ENCODE results near the gene TJP1.
"Not testable (repeated sequence)": the region's sequence is repeated elsewhere in the genome, so short reads cannot be mapped to it uniquely, and the experiment has no call there.

Gene TJP1

DNA sequence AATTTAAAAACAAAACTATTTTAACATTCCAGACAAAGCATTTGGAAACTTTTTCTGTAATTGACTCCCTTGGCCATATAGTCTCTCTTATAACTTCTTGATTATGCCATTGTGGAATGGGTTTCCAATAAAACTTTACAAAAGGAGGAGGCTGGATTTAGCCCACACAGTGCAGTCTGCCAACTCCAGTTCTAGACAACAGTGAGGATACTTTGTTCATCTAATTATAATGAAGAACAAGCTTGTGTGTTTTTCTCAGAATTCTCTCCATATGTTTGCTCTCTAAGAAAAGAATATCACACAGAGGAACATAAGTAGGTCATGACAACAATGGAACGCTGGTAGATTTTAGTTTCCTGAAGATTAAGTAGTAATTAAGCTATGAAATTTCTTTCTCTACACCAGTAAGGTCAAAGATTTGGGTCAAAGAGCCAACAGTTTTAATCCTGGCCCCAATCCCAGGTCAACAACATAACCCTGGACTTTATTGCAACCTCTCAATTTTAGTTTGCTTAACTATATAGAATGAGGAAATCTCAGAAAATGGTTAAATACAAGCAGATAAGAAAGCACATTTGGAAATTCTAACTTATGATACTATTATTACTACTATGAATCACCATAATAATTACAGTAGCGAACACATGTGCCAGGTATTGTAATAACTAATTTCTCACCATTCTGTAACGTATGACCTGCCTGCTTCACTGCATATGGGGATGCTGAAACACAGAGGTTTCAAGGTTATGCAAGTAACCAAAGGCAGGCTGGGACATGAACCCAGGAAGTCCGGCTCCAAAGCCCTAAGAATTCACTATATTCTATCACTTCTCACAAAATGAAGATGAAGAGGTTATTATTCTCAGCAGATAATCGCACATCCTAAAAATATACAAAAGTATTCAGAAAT is 65.7 kb downstream of the TJP1 start:
- DNase-seq (ENCODE audit: low spot score) = no peak

DNA sequence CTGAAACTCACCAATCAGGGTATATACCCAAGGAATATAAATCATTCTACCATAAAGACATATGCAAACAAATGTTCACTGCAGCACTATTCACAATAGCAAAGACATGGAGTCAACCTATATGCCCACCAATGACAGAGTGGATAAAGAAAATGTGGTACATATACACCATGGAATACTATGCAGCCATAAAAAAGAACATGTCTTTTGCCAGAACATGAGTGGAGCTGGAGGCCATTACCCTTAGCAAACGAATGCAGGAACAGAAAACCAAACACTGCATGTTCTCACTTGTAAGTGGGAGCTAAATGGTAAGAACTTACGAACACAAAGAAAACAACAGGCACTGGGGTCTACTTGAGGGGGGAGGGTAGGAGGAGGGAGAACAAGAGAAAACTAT is 68.3 kb downstream of the TJP1 start:
- DNase-seq (ENCODE audit: low spot score) = not testable (repeated sequence)

DNA sequence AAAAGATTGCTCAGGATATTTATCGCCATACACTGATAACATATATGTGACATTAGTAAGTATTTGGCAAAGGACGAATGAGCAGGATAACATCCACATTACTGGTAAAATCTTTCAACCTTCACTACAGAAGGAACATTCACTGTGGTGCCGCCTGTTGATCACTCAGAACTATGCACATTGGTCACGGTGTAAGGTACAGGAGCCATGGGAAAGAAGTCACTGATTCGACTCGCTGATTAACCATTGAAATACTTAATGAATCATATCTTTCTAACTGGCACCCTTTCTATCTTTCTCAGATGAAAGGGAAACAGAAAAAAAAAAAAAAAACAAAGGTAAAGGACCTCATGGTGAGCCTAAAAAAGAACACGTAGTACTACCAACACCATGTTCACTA is 68.8 kb downstream of the TJP1 start:
- DNase-seq (ENCODE audit: low spot score) = no peak

DNA sequence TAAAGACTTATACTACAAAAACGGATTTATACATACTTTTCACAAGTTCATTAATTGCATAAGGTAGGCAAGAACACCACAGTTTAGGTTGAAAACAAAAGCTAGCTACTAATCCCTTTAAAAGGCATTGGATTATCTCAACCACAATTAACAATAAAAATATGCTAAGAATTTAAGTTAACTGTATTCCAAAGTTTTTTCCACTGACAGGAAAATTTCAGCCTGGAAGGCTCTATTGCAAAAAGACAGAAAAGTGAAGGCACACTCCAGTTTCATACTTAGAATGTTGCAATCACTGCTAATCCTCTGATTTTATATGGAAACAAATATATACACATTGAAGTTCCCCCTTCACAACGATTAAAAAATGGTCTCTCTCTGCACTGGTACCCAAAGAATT is 71.5 kb downstream of the TJP1 start:
- peak; percentile 11 for DNase-seq (ENCODE audit: low spot score)

DNA sequence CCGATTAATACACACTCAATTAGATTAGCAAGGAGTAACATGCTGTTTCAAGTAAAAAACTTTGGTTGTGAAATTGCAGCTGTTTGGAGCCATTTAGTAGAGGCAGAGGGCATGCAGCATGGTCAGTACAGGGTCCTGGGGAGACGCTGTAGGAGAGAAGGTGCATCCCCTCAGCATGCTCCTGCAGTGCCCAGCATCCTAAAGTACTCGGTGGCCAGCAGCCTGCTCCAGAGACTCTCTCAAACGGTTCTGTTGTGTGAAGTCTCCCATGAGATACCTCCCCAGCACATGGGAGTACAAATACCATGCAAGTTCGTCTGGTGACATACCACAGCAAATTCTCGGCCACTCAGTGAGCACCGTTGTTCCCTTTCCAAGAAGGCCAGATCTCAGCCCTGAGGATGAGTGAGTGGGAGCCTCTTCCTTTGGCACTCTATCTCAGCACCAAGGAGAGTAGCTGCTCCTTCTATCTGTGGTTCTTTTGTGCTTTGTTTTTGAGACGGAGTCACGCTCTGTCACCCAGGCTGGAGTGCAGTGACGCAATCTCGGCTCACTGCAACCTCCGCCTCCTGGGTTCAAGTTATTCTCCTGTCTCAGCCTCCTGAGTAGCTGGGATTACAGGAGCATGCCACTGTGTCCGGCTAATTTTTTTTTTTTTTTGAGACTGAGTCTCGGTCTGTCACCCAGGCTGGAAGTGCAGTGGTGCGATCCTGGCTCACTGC is 72.7 kb downstream of the TJP1 start:
- DNase-seq (ENCODE audit: low spot score) = no peak

DNA sequence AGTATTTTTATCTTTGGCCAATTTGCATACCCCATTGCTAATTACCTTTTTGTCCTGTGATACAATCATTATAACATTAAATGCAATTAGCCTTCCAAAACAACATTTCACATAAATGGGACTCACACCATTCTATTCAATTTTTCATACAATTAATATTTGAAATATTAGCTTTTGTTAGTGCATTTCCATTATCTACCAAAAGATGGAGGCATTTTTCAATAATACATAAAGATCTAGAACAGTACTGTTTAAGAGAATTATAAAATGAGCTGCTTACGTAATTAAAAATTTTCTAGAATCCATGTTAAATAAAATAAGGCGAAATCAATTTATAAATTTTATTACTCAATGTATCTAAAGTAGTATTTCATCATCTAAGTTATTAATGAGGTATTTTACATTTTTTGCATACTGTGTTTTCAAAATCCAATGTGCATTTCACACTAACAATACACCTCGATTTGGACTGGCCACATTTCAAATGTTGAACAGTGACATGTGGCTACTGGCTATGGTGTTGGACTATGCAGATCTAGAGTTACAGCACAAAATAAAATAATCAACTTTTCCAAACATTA is 74.3 kb downstream of the TJP1 start:
- no peak for DNase-seq (ENCODE audit: low spot score)

DNA sequence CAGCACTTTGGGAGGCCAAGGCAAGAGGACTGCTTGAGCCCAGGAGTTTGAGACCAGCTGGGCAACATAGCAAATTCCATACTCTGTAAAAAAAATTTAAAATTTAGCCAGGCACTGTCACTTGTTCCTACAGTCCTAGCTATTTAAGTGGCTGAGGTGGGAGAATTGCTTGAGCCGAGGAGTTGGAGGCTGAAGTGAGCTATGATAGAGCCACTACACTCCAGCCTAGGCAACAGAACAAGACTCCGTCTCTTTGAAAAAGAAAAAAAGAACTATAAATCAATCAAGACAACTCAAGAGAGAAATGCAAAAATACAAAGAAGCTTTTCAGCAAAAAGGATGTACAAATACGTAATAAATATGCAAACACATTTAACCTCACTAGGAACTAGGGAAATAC is 78.8 kb downstream of the TJP1 start:
- no peak for DNase-seq (ENCODE audit: low spot score)

DNA sequence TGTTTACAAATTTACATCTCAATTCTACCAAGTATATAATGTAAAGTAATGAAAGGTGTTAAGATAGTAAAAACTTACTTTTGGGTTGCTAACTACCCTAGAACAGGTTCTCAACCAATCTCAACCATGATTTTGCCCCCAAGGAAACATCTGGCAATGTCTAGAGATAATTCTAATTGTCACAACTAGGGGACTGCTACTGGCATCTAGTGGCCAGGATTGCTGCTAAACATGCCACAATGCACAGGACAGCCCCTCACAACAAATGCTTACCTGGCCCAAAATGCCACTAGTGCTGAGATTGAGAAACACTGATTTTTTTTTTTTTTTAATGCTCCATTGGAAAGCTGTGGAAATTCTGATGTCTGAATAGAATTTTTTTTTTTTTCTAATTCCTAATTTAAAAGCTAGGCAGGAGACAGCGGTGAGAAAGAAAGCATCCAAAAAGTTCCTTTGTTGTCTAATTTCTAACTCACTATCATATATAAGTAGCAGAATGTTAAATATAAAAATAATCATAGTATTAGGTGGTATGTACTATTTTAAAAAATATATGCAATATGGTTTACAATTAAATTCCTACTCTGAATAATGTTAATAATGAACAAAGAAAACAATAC is 81.5 kb downstream of the TJP1 start:
- DNase-seq (ENCODE audit: low spot score) = no peak

DNA sequence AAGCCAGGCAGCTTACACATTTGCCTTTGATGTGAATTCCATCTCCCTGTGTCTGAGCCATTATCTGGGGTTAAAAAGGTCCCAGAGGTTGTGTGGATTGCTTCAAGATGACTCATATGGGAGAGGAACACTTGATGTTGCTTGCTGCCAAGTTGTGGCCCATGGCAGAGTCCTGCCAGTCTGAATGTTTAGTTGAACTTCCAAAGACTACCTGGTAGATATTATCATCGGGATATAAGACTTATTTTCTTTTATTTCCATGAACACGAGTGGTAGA is 85.6 kb downstream of the TJP1 start:
- peak; percentile 46 for DNase-seq (ENCODE audit: low spot score)

DNA sequence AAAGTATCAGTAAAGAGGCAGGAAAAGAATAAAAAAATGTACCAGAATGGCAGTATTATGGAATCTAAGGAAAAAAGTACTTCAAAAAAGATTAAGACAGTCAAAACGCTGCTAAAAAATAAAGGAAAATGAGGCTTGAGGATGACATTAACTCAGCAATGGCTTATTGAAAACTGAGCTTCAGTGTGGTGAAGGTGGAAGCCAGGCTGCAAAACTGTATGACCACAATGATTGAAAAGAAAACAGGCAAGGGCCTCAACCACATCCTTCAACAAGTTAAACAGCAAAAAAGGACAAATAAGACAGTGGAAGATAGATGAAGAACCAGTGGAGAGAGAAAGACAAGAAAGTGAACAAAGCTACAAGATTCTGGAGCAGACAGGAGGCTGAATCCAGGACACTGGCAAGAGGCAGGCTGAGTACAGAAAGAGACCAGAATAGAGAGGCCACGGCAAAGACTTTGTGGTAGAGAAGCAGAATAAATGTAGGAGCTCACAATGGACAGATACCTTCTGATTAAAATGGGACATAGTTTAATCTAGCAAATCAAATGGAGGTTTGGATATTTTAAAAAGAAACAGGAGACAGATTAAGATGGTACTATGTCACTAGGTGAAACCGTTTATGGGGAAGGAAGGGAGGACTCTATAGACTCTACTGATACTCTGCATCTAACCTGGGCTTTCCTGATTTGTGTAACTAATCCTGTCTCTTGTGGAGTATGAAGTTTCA is 86.1 kb downstream of the TJP1 start:
- DNase-seq (ENCODE audit: low spot score) = no peak

DNA sequence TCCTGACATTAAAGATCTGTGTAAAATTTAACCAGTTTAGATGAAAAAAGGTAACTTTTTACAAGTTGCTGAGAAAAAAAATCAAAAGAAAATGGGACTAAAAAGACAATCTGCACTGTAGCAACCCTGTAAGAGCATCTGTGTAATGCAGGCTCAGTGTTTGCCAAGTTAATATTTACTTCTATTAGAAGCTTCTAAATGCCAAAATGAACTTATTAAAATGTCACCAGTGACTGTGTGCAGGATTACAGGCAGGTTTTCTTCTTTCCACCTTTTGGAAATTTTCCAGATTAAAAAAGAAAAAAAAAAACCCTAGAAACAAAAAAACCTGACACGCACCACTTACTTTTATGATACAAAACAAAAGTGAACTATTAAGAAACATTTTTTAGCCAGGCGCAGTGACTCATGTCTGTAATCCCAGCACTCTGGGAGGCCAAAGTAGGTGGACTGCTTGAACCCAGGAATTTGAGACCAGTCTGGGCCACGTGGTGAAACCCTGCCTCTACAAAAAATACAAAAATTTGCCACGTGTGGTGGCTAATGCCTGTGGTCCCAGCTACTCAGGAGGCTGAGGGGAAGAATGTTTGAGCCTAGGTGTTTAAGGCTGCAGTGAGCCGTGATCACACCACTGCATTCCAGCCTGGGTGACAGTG is 87.2 kb downstream of the TJP1 start:
- DNase-seq (ENCODE audit: low spot score) = no peak

DNA sequence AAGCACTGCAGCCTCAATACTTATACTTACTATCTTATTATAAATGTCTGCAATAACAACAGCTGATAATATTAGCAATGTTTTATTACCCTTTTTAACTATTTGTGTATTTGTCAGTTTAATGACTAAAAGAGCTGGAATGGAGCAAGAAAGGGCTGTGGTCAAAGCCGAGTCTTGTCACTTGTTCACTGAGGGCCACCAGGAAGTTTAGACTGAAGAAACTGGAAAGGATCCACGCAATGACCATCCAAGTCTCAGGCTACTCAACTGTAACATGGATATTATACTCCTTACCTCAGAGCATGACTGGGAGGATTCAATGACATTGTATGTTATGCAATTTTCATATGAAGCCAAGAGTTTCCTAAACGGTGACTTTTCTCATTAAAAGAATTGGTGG is 90.4 kb downstream of the TJP1 start:
- no peak for DNase-seq (ENCODE audit: low spot score)

DNA sequence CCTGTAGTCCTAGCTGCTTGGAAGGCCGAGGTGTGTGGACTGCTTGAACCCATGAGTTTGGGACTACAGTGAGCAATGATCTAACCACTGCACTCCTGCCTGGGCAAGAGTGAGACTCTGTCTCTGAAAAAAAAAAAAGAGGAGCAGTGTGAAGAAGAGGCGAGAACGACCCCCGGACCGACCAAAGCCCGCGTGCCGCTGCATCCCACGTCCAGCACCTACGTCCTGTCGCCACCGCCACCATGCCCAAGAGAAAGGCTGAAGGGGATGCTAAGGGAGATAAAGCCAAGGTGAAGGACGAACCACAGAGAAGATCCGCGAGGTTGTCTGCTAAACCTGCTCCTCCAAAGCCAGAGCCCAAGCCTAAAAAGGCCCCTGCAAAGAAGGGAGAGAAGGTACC is 91.8 kb downstream of the TJP1 start:
- DNase-seq (ENCODE audit: low spot score) = not testable (repeated sequence)

DNA sequence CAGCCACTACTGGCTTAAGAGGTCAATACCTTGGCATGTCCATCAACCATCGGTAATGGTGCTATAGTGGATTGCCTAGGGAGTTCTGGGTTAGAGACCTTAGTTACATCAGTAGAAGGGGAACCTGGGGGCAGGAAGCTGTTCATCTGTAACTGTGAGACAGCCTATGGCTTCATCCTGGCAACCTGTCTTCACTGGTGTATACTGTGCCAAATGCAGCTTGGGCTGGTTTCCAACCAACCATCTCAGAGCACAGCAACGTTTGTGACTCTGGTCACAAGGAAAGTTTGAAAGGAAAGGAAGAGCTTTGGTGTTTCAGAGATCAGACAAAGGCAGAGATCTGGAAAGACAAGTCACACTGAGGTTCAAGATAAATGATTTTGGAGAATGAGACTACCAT is 93.8 kb downstream of the TJP1 start:
- no peak for DNase-seq (ENCODE audit: low spot score)

DNA sequence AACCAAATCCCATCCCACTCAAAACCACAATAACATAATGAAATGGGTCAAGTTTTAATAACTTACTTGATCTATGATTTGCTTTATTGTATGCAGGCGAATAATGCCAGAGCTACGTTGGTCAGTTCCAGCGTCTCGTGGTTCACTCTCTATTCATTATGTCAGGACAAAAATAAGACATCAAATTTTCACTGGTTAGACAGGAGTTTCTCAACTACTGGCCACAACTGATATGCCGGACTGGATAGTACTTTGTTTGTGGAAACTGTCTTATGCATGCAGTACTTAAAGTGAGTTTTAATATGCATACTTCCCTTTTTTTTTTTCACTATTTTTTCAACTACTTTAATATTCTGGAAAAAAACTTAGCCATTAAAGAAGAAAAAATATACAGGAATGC is 94.4 kb downstream of the TJP1 start:
- DNase-seq (ENCODE audit: low spot score) = no peak

DNA sequence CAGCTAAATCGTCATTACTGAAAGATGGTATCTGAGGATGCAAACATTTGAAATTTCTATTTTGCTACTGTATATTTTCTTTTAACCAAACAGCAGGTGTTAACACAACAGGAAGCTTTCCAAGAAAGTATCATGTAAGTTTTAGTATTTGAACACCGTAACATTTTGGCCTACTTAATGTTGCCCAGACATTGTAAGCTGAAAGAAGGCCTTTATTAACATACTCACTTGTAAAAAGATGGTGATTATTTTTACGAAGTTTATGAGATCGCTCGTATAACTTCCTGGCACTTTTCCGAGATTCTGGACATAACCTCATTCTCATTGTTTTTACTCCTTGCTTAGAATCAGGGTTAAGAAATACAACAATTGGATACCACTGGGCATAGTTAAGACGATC is 95.7 kb downstream of the TJP1 start:
- no peak for DNase-seq (ENCODE audit: low spot score)

DNA sequence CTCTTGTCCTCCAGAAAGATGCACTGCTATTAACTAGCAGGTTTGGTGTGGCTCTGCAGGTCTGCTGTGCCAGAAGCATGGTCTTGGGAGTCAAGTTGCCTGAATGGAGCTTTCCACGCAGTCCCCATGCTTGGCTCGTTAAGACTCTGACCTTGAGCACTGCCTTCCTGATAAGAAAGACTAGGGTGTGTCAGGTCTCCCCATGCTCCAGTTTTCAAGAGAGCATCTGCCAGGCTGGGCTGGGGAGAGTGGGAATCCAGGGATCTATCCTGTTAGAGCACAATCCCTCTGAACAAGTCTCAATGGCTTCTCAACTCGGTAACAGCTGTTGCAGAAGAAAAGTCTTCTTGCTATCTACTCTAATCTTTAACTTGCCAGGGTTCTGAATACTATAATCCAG is 98.2 kb downstream of the TJP1 start:
- DNase-seq (ENCODE audit: low spot score) = no peak

DNA sequence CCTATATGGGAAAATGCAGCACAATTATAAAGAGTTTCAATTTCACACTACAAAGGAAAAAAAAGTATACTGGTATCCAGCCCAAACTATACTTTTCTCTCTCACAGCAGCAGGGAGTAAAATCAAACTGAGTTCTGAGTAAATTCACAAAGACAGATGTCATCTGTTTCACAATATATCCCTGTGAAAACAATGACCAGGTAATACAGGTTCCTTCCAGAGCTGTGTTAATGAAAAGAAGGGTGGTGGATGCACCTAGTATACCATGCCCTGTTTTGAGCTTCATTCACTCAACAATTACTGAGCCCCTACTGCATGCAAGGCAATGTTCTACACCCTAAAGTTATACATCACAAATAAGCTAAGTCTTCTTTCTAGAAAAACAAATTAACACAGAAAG is 108.5 kb downstream of the TJP1 start:
- DNase-seq (ENCODE audit: low spot score) = no peak

DNA sequence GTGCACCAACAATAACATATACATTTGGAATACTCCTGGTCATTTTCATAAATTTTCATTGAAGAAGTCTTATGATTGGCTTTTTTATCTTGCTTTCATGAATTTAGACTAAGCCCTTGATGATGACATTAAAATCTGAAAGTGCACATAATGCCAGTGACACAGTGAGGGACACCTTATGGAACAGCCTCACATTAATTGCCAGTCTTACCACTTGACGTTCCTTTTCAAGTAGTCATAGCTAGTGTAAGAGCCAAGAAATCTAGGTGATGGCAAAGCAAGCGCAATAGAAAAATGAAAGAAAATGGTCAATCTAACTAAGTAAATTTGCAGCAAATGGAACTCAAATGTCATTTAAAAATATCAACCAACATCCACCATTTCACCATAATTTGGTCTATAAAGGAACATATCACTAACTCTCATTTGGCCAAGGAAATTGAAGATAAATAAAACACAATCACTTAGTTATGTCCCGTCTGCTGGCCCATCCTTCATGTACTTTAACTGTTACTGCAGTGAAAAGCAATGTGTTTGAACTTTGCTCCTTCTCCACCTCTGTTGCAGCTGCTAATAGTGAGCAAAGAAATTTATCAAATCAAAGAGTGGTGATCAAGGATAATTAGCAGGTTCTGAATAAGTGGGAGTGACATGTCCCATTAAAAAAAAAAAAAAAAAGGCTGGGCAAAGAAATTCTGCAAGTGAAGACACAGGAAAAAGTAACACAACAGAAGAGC is 110.0 kb downstream of the TJP1 start:
- DNase-seq (ENCODE audit: low spot score) = no peak

DNA sequence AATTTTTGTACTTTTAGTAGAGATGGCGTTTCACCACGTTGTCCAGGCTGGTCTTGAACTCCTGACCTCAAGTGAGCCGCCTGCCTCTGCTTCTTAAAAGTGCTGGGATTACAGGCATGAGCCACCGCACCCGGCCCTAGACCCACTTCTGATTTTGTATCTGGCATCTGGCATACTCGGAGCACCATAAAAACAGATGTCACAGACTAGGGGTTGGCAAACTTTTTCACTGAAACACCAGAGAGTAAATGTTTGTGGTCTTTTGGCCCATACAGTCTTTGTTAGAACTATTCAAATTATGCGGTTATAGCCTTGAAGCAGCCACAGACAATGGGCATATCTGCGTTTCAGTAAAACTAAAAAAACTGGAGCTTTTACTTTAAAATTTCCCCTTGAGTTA is 110.7 kb downstream of the TJP1 start:
- no peak for DNase-seq (ENCODE audit: low spot score)

DNA sequence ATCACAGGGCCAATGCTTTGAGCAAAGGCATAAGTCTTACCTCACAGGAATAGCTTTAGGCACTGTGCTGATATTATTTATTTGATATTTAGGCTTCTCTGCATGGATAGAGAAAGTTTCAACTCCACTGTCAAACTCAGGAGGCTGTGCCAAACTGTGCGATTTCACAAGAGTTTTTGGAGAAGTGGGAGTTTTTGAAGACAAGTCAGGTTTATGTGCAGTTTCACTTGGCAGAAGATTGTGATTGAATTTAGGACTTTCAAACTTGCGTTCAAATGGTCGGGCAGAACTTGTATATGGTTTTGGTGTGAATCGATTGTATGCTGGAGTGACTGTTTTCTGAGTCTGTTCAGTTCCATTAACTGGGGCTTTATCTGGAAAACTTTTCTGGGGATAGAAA is 113.7 kb downstream of the TJP1 start:
- no peak for DNase-seq (ENCODE audit: low spot score)
